GM18907 (cell line): ENCODE data around the gene MFSD2B.
"Not testable (repeated sequence)": the region's sequence is repeated elsewhere in the genome, so short reads cannot be mapped to it uniquely, and the experiment has no call there.

ENCODE experiments used
- ATAC-seq: cut with Tn5 transposase; IDR thresholded peaks from one replicate; pipeline ENCODE4 v1.9.1; 2021; ENCODE audit warnings: mild to moderate bottlenecking, moderate library complexity; ENCODE audit not compliant: unreplicated experiment

The MFSD2B gene, protein sequence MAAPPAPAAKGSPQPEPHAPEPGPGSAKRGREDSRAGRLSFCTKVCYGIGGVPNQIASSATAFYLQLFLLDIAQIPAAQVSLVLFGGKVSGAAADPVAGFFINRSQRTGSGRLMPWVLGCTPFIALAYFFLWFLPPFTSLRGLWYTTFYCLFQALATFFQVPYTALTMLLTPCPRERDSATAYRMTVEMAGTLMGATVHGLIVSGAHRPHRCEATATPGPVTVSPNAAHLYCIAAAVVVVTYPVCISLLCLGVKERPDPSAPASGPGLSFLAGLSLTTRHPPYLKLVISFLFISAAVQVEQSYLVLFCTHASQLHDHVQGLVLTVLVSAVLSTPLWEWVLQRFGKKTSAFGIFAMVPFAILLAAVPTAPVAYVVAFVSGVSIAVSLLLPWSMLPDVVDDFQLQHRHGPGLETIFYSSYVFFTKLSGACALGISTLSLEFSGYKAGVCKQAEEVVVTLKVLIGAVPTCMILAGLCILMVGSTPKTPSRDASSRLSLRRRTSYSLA

DNA sequence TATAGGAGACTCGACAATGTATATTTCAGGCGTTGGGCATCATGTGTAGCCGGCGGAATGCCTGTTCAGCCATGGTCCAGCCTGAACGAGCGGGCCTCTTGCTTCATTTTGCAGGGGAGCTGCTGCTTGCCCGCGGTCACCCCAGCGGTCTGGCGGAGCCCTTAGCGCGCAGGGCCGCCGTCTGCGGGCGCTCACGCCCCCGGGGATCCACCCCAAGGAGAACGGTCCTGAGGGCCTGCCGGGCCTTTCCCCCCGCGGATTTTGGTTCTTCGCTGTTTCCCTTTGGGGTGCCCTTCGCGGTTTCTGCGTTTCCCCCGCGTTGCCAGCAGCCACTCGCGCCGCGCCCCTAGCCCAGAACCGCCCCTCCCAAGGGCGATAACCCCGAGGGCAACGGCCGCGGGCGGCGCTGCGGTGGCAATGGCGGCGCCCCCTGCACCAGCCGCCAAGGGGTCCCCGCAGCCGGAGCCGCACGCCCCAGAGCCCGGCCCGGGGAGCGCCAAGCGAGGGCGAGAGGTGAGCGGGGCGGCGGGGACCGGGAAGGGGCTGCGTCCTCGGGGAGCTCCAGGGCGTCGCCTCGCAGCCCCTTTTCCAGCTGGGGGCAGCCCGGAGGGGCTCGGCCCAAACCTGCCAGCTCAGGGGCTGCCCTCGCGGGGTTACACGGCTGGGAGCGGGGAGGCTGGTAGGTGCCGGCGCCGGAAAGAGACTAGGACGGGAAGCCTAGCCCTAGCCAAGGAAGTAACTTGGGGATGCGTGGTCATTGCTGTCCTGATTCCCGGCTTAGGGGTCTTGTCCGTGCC is at the start of gene MFSD2B:
Gene MFSD2B (plus strand): TSS at position 406 of the 797 bp plus-strand sequence. CDS start 12 bp downstream, at position 418.
- no peak for ATAC-seq

DNA sequence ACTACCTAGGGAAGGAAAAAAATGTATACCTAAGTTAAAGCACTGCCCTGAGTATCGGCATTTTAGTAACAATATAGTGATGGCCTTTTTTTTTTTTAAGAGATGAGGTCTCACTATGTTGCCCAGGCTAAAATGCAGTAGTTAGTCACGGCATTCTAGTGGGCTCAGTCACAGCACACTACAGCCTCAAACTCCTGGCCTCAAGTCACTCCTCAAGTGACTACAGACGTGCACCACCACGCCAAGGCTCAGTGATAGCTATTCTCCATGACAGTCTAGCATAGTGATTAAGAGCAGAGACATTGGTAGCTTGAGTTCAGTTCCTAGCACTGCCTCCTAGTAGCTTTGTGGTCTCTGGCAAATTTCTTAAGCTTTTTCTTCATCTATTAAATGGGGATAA is 42.0 kb upstream of the MFSD2B start:
- ATAC-seq: no peak

DNA sequence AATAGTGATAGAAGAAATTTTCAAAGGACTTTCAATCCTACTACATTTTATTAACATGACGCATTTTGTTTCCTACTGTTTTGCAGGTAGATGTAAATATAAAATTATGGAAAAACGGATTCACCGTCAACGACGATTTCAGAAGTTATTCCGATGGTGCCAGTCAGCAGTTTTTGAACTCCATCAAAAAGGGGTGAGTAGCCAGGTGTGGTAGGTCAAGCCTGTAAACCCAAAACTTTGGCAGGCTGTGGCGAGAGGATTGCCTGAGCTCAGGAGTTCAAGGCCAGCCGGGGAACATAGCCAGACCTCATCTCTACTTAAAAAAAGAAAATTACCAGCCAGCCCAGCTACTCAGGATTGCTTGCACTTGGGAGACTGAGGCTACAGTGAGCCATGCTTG is 33.0 kb upstream of the MFSD2B start:
- ATAC-seq: no peak

DNA sequence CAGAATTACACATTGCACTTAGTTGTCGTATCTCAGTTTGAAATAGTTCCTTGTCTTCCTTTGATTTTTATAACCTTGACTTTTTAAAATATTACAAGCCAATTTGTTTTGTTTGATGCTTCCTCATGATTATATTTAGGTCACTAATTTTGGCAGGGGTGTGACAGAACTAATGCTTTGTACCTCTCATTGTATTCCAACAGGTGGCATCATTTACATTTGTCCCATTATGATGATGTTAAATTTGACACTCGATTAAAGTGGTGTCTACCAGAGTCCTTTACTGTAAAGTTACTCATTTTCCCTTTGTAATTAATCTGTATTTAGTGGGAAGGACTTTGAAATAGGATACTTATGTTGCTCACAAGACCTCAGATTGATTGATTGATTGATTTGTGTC is 21.5 kb upstream of the MFSD2B start:
- no peak for ATAC-seq

DNA sequence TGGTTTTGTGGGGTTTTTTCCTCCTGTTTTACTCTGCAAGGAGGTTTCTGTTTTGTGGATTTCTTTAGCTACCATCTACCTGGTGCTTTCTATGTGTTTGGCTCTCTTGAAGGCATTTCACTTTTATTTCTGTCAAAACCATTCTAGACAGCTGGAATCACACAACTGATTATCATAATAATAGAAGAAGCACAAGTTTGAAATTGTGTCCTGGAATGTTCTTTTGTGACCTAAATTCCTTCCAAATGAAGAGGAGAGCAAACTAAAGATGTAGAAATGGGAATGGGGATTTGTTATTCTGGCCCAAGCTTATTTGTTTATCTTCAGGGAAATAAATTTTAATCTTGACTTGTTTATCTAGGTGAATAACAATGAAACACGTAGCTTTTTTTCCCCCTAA is 17.0 kb upstream of the MFSD2B start:
- no peak for ATAC-seq

DNA sequence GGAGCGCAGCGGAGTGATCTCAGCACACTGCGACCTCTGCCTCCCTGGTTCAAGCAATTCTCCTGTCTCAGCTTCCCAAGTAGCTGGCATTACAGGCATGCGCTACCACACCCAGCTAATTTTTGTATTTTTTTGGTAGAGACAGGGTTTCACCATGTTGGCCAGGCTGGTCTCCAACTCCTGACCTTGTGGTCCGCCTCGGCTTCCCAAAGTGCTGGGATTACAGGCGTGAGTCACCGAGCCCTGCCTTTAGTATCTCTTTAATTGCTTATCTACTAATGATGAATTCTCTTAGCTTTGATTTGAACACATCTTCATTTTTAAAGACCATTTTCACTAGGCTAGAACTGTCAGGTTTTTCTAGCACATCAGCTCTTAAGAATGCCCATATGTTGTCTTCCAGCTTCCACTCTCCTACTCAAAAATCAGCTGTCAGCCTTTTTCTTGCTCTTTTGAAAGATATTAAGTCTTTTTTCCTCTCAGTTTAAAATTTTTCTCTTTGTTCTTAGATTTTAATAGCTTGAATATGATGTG is 16.1 kb upstream of the MFSD2B start:
- ATAC-seq: no peak

DNA sequence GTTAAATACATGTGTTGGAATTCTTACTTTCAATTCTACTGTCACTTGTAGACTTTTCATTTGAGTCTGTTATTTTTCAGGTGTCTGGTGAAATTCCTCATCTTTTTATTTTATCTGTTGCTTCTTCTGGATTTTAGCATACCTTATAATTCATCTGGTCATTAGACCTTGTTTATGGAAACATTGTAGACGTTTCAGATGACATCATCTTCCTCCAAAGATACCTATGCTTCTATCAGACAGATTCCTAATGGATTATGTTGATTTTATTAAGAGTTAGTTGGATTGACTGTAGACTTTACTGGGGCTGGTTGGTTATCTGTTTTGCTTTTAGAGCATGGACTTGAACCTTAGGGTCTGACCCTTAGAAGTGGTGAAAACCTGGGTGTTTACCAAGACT is 15.3 kb upstream of the MFSD2B start:
- ATAC-seq: no peak

DNA sequence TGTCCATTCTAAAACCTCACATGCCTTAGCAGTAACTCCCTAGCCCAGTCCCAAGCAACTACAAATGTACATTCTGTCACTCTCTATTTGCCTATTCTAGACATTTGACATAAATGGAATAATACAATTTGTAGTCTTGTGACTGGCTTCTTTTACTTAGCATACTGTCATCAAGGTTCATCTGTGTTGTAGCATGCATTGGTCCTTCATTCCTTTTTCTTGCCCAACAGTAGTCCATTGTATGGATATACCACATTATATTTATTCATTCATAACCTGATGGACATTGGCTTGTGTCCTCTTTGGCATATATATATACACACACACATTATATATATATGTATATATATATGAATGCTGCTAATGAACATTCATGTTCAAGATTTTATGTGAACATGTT is 2.2 kb upstream of the MFSD2B start:
- no peak for ATAC-seq

DNA sequence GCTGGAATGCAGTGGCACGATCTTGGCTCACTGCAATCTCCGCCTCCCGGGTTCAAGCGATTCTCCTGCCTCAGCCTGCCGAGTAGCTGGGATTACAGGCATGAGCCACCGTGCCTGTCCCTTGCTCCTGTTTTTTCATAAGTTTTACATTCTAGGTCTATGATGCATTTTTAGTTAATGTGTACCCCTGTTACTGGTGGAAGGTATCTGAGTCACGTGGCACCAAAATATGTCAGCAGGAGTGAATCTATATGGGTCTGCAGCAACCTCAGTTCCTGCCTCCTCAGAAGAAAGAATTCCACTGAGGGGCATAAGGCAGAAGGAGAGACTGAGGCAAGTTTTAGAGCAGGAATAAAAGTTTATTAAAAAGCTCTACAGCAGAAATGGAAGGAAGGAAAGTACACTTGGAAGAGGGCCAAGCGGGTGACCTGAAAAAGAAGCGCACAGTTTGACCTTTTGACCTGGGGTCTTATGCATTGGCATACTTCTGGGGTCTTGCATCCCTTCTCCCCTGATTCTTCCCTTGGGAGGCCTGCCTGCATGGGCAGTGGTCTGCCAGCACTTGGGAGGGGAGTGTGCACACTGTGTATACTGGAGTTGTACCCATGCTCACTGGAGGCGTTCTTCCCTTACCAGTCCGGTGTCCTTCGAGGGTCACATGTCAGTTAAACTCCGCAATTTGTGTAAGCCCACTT is 1.1 kb upstream of the MFSD2B start:
- ATAC-seq: no peak

DNA sequence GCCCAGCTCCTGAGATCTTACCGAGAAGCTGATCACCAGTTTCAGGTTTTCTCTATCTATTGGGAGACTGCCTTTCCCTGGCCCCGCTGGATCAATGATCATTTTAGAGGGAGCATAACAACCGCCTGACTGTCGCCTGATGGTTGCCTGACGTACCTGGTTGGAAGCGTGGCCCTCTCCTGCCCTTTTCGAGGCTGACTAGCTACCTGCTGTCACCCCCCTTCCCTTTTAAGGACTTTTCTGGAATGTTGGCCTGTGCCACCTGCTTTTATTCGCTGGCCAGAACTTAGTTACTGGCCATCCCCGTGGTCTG is 562 bp upstream of the MFSD2B start:
- ATAC-seq: no peak

DNA sequence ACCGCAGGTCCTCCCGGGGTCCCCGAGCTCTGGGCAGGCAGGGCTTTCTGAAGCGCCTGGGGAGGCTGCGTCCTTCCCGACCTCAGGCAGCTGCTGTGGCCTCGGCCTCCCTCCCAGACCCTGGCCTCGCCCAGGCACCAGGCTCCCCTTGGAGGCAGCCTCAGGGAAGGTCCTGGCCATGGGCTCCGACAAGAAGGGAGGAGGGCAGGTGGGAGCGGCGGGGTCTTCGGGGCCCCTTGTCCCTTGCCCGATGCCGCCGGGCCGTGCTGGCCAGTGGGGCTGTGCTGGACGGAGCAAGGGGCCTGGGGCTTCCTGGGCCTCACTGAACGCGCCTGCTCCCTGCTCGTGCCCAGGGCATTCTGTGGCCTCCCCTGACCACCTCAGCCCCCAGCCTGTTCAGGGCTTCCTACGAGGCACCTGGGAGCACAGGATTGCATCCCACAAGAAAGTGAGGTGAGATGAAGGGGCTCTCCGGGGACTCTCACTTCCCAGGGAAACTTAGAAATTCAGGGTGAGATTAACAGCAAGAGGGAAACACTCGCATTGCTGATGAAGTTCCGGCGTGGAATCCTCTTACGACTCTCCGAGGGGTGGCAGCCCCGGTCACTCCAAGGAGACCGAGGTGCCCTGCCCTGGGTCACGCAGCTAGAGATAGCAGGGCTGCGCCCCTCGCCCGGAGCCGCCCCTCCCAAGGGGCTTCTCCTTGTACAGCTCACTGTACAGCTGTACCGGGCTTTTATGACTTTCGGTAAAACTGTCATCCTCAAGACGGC is 778 bp downstream of the MFSD2B start:
- ATAC-seq: no peak

DNA sequence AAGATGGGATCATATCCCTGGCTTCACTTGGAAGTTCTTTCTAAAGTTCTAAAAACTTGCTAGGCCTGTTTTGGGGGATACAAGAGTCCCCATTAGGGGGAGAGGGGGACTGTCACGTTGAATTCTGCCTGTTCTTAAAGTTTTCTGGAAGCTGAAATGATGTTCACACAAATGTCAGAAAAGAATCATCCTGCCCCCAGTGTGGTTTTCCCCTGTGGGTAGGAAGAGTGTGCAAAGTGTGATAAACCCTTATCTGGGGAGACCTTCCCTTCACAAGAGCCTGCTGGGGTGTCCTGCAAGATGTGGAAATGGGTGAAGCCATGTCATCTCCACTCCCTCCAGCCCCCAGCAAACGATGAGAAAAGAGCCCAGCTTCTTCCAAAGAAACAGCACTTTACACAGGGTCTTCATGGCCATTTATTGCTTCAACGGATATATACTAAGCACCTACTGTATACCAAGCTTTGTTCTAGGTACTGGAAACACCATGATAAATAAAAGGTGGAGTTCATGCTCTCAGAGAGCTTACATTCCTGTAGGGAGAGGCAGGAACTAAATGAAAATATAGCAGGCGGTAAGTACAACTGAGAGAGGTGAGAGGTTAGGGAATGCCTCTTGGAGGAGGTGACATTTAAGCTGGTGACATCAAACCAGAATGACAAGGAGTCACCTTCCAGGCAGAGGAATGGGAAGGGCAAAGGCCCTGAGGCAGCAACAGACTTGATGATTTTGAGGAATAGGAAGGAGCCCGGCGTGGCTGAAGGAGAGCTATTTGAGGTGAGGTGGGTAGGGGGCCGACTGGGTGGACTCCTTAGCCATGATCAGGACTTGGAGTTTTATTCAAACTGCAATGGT is 1.6 kb downstream of the MFSD2B start:
- ATAC-seq: no peak

DNA sequence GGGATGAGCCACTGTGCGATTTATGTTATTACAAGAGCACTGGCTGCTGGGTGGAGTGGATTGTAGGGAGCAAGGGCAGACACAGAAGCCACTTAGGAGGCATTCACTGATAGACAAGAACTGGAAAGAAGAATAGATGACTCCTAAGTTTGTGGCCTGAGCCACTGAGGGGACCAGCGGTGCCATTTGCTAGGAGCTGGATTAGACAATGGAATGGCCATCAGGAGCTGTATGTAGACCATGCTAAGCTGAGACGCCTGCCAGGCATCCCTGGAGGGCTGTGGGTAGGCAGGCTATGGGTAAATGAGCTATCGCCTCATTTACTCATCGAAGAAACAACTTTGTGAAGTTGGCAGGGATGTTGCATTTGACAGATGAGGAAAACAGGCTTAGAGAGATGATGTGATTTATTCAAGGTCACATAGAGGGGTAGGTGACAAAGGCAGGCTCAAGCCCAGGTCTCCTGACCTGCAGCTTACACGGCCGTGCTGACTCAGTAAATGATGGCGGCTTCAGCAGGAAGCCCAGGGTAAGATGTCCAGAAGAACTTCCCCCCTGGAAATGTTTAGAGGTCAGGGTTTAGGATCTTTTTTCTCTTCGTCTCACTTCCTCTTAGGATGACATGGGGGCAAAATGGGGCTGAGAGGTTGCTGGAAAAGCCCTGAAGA is 2.8 kb downstream of the MFSD2B start:
- ATAC-seq: no peak

DNA sequence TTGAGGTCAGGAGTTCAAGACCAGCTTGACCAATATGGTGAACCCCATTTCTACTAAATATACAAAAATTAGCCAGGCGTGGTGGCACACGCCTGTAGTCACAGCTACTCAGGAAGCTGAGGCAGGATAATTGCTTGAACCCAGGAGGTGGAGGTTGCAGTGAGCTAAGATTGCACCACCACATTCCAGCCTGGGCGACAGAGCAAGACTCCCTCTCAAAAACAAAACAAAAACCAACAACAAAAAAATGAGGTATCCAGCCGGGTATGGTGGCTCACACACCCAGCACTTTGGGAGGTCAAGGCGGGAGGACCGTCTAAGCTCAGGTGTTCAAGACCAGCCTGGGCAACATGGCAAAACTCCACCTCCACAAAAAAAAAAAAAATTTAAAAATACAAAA is 5.0 kb downstream of the MFSD2B start:
- ATAC-seq: not testable (repeated sequence)

DNA sequence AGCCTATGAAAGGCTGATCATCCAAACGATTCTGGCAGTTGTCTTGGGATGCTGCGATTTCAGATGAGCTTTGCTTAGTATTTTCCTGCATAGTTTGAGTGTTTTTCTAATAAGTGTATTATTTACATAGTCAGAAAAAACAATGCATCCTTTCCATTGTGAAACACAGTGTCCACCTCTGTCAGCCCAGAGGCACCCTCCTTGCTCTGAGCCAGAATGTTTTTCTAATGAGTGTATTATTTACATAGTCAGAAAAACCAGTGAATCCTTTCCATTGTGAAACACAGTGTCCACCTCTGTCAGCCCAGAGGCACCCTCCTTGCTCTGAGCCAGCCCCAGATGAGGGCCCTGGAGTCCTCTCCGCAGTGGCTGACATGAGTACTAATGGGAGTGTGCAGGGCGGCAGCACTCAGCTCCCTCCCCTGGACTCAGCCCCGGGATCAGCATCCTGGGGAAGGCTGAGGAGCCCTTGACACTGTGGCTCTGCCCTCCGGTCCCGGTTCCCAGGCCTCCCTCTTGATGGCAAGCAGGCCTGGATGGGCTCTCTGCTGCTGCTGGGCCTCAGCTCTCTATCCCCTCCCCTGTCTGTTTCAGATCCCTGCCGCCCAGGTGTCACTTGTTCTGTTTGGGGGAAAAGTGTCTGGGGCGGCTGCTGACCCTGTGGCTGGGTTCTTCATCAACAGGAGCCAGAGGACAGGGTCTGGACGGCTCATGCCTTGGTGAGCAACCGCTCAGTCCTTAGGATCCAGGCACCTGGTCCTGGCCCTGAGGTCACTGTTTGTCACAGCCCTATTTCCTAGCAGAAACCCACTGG is 5.9 kb downstream of the MFSD2B start:
- ATAC-seq: no peak

DNA sequence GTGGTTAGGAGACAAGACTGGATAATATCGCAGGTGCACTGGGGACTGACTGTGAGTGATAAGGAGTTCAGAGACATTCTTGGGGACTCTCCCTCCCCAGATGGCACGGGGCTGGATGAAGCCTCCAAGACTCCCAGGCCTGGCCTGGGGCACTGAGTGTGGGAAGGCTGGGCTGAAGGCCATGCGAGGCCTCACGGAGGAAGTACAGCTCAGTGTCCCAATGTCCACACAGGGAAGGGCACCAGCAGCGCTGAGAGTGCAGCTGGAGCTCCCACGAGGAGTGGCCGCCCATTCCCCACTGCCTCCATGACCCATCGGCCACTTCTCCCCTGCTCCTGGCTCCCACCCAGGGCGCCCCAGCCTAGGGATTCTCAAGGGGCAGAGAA is 6.5 kb downstream of the MFSD2B start:
- ATAC-seq: no peak

DNA sequence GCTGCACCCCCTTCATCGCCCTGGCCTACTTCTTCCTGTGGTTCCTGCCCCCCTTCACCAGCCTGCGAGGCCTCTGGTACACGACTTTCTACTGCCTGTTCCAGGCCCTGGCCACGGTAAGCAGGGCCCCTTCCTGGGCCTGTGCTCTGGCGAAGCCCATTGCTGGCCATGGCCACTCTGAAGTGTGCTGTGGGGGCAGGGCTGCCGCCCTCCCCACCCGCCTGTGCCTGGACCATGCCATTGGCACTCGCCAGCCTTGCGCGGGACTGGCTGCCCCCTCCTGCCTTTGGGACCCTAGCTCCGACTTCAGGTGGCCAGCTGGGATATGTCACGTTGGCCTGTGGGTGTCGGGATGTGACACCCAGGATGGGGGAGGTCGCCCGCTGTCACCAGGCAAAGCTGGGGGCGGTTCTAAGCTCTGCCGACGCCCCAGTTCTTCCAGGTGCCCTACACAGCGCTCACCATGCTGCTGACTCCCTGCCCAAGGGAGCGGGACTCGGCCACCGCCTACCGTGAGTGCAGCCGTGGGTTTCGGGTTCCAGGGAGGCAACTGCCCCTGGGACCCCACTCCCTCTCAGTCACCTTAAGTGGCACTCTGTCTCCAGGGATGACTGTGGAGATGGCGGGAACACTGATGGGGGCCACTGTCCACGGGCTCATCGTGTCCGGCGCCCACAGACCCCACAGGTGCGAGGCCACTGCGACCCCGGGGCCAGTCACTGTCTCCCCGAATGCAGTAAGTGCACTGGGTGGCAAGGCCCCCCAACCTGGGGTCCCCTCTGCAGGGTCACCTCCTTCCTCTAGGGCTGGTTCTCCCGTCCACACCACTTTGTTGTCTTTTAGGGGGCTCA is 7.2 kb downstream of the MFSD2B start:
- ATAC-seq: no peak
